OCI-LY1 (cell line): ENCODE measurements around the gene NELFA.

ENCODE experiments used
- H2AFZ ChIP-seq: fragments of 200-600 bp; sonication (generic), shearing (Covaris generic); 2 replicates; pipeline ENCODE4 v1.6.0; 2014; ENCODE audit warnings: antibody characterized with exemption, mild to moderate bottlenecking, low read length
- H3F3A ChIP-seq: fragments of 200-600 bp; sonication (generic), shearing (Covaris generic); 2 replicates; pipeline ENCODE4 v1.6.0; 2014; ENCODE audit warnings: mild to moderate bottlenecking, antibody characterized with exemption, low read length, moderate library complexity; ENCODE audit not compliant: insufficient read depth
- H3K27ac ChIP-seq: fragments of 200-600 bp; sonication (generic); 2 replicates; pipeline ENCODE4 v1.5.1; 2014; ENCODE audit warnings: low read length, mixed run types, mild to moderate bottlenecking, low read depth; ENCODE audit not compliant: poor library complexity, severe bottlenecking
- H3K27me3 ChIP-seq: fragments of 200-600 bp; sonication (generic); 2 replicates; pipeline ENCODE4 v1.6.0; 2014; ENCODE audit warnings: antibody characterized with exemption, mild to moderate bottlenecking, low read length, moderate library complexity; ENCODE audit not compliant: insufficient read depth
- H3K36me3 ChIP-seq: fragments of 200-600 bp; sonication (generic); 2 replicates; pipeline ENCODE4 v1.6.1; 2014; ENCODE audit warnings: mild to moderate bottlenecking, antibody characterized with exemption, low read length, moderate library complexity, mixed read lengths; ENCODE audit not compliant: insufficient read depth
- H3K4me1 ChIP-seq: fragments of 200-600 bp; sonication (generic); 2 replicates; pipeline ENCODE4 v1.5.1; 2014; ENCODE audit warnings: mild to moderate bottlenecking, low read length, moderate library complexity; ENCODE audit not compliant: insufficient read depth, severe bottlenecking
- H3K4me2 ChIP-seq: fragments of 200-600 bp; sonication (generic), shearing (Covaris generic); 2 replicates; pipeline ENCODE4 v1.6.1; 2014; ENCODE audit warnings: low read length
- H3K4me3 ChIP-seq: fragments of 200-600 bp; sonication (generic); 2 replicates; pipeline ENCODE4 v1.5.1; 2014; ENCODE audit warnings: low read length, low read depth, mild to moderate bottlenecking, mixed read lengths; ENCODE audit not compliant: poor library complexity, severe bottlenecking
- H3K79me2 ChIP-seq: fragments of 200-600 bp; shearing (Covaris generic); 2 replicates; pipeline ENCODE4 v1.6.1; 2016; ENCODE audit warnings: mixed run types, low read length, mixed read lengths; ENCODE audit not compliant: insufficient read depth
- H3K9ac ChIP-seq: fragments of 200-600 bp; sonication (generic), shearing (Covaris generic); 2 replicates; pipeline ENCODE4 v1.6.1; 2014; ENCODE audit warnings: mild to moderate bottlenecking, low read length, mixed read lengths
- H3K9me2 ChIP-seq: fragments of 200-600 bp; sonication (generic), shearing (Covaris generic); 2 replicates; pipeline ENCODE4 v1.6.1; 2014; ENCODE audit warnings: low read depth, mild to moderate bottlenecking, low read length, mixed read lengths
- H3K9me3 ChIP-seq: fragments of 200-600 bp; shearing (Covaris generic); 2 replicates; pipeline ENCODE4 v1.6.1; 2014; ENCODE audit warnings: low read length, mixed read lengths
- H4K20me1 ChIP-seq: fragments of 200-600 bp; sonication (generic), shearing (Covaris generic); 2 replicates; pipeline ENCODE4 v1.6.0; 2016; ENCODE audit warnings: mild to moderate bottlenecking, low read length; ENCODE audit not compliant: insufficient read depth
- CTCF ChIP-seq: fragments of 200-600 bp; sonication (generic), shearing (Covaris generic); IDR thresholded peaks from 2 replicates; pipeline ENCODE4 v1.5.1; 2017; ENCODE audit warnings: mild to moderate bottlenecking, antibody characterized with exemption, low read length, moderate library complexity, mixed read lengths
- EZH2 ChIP-seq: fragments of 200-600 bp; sonication (generic), shearing (Covaris generic); IDR thresholded peaks from 2 replicates; pipeline ENCODE4 v1.8.0; 2017; ENCODE audit warnings: borderline replicate concordance, mixed run types, mild to moderate bottlenecking, antibody characterized with exemption, low read length, moderate library complexity, mixed read lengths

Gene NELFA

GRCh38 chr4:1992468-1993168 is 16.2 kb downstream of the NELFA start:
- Histone ChIP-seq H3K27me3 (no peaks in the 10 kb centered on the region), H4K20me1 (no peaks in the 10 kb centered on the region), H3K9me3 (no peaks in the 10 kb centered on the region), H3F3A (no peaks in the 10 kb centered on the region), H3K4me1 (no peaks in the 10 kb centered on the region), H2AFZ (no peak overlapping the region), H3K36me3 (peaks cover 35% of the 10 kb centered on the region), H3K79me2 (peaks cover 25% of the 10 kb centered on the region), H3K9me2 (no peaks in the 10 kb centered on the region), H3K4me2 (no peak overlapping the region), H3K9ac (no peak overlapping the region), H3K4me3 (no peak overlapping the region), H3K27ac (no peak overlapping the region)
- TF ChIP-seq CTCF (no peak), EZH2 (no peak)

DNA sequence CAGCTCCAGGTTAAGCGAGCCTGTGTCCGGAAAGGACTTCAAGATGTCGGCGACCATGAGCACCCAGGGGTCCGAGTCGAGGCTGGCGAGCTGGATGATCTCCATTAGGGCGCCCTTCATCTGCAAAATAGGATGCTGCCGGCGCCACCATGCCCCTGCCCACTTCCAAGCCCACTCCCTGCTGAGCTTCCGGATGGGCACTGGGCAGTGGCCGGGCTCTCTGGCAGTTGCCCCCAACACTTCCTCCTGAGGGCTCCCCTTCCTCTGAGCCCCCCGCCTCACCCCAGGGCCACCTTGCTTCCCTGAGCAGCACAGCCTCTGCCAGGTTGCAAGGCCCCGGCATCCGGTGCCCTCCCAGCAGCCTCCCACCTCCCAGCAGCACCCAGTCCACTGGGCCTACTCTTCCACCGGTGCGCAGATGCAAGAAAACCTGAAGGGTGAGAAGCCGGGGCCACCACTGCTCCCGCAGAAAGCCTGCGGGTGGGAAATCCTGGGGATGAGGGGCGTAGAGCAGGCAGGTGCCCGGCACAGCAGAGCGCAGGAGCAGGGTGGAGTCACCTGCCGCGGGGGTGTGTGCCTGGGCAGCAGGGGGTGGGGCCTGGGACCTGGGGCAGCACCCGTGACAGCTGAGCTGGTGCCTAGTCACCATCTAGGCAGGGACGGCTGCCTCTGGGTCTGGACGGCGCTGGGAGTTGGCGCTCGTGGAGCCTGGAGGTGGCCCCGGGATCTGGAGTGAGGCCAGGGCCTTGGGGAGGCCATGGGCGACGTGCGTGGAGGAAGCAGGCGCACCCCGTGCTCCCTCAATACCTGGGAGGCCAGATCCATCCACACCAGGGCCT is 17.0 kb downstream of the NELFA start:
- TF ChIP-seq CTCF (no peak), EZH2 (no peak)
- Histone ChIP-seq H3K4me1 (no peaks in the 10 kb centered on the region), H3K36me3 (peaks cover 27% of the 10 kb centered on the region), H3K4me2 (no peak overlapping the region), H4K20me1 (no peaks in the 10 kb centered on the region), H3K27ac (no peak overlapping the region), H3K9ac (no peak overlapping the region), H3K79me2 (peaks cover 17% of the 10 kb centered on the region), H3F3A (no peaks in the 10 kb centered on the region), H3K4me3 (no peak overlapping the region), H3K9me3 (no peaks in the 10 kb centered on the region), H3K27me3 (no peaks in the 10 kb centered on the region), H3K9me2 (no peaks in the 10 kb centered on the region), H2AFZ (no peak overlapping the region)

DNA sequence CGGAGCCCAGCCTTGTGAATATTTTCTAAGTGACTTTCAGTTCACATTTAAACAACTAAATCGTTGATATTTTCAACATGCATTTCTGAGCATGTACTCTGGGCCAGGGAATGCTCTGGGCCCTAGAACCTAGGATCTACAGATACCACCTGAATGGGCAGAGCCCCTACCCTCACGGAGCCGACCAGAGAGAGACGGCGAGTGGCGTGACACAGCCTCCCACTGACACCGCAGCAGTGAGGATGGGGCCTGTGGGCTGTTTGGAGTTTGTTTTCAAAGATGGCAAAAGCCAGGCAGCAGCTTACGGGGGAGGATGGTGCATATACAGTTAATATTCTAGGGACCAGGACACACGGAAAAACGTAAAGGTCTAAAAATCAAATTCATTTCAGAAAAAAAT is 17.7 kb downstream of the NELFA start:
- no peaks in the 10 kb centered on the region for H3K4me1 ChIP-seq
- H3K4me3 ChIP-seq = no peak overlapping the region
- peaks cover 10% of the 10 kb centered on the region for H3K79me2 ChIP-seq
- H3K4me2 ChIP-seq = no peak overlapping the region
- H3K9me2 ChIP-seq = no peaks in the 10 kb centered on the region
- no peak overlapping the region for H2AFZ ChIP-seq
- H3F3A ChIP-seq = no peaks in the 10 kb centered on the region
- H3K36me3 ChIP-seq = peaks cover 20% of the 10 kb centered on the region
- H3K27ac ChIP-seq = no peak overlapping the region
- no peaks in the 10 kb centered on the region for H3K27me3 ChIP-seq
- no peak for TF ChIP-seq EZH2
- TF ChIP-seq CTCF = no peak
- H4K20me1 ChIP-seq = no peaks in the 10 kb centered on the region
- H3K9me3 ChIP-seq = no peaks in the 10 kb centered on the region
- H3K9ac ChIP-seq = no peak overlapping the region
